ENCODE results near the gene ITPR3.

- no peak for TF ChIP-seq CTCF (IDR thresholded peaks at IDR 0.05)
- TF ChIP-seq EP300 (IDR thresholded peaks at IDR 0.05), result no peak
- TF ChIP-seq POLR2A (IDR thresholded peaks at IDR 0.05), result no peak
- no peak for TF ChIP-seq POLR2AphosphoS5 (IDR thresholded peaks at IDR 0.05)
Observed at GRCh38 chr6:33609528-33609927, 11.6 kb upstream of the ITPR3 start.

Measured in sigmoid colon (tissue), 4 donors.